AG04449 (cell line): ENCODE data around the gene PLXNA3.

Source experiments
- CTCF ChIA-PET: fragments of 350-600 bp; formaldehyde crosslinking; extraction: SDS; loops from one replicate; lab custom pipeline; 2021; ENCODE audit warnings: antibody characterized with exemption; lab: Yijun Ruan, JAX
- POLR2A ChIA-PET: fragments of 400-600, 350-600 bp; formaldehyde crosslinking; extraction: SDS; loops from one replicate; lab custom pipeline; 2020; ENCODE audit warnings: antibody characterized with exemption, inconsistent platforms; lab: Yijun Ruan, JAX
- DNase-seq: peaks from one replicate; pipeline ENCODE4 v3.0.0-alpha.2; 2010; ENCODE audit warnings: low read depth, low spot score
- H3K4me3 ChIP-seq: 2 replicates; pipeline ENCODE4 v1.5.1; 2011; ENCODE audit warnings: low read depth, mild to moderate bottlenecking, control low read depth, low read length
- CTCF ChIP-seq: IDR thresholded peaks from one replicate; pipeline ENCODE4 v1.5.1; 2011; ENCODE audit warnings: mild to moderate bottlenecking, moderate library complexity, low read length, control low read depth, inconsistent platforms; ENCODE audit not compliant: insufficient read depth; ENCODE audit errors: missing control alignments

Gene PLXNA3

GRCh38 chrX:154472685-154473632 is 14.9 kb downstream of the PLXNA3 start:
- no peak for TF ChIP-seq CTCF
- POLR2A ChIA-PET = interaction anchor here (1.2 kb wide), 2 partner anchors 9 to 12 kb away, joined by 3 read pairs; no protein-coding TSS in a partner anchor
- CTCF ChIA-PET = no interaction called here
- DNase-seq = no peak
- H3K4me3 ChIP-seq = no peak overlapping the region

GRCh38 chrX:154473683-154474082 is 15.6 kb downstream of the PLXNA3 start:
- H3K4me3 ChIP-seq = no peak overlapping the region
- ChIA-PET POLR2A (interaction anchor here (1.2 kb wide), 1 partner anchor 11 kb away, joined by 3 read pairs; no protein-coding TSS in a partner anchor), CTCF (no interaction called here)
- no peak for TF ChIP-seq CTCF
- DNase-seq = no peak

- CTCF ChIA-PET = interaction anchor here (1.1 to 2.9 kb wide), 3 partner anchors 9 to 18 kb away, joined by 3 to 9 read pairs (median 4); partner anchors contain the start of gene UBL4A
- no peak for TF ChIP-seq CTCF
- no peak for DNase-seq
- POLR2A ChIA-PET = interaction anchor here (0.6 to 1.4 kb wide), 3 partner anchors 13 to 507 kb away, joined by 3 to 4 read pairs (median 4); partner anchors contain the start of gene SLC10A3
- no peak overlapping the region for H3K4me3 ChIP-seq
Observed at GRCh38 chrX:154476821-154477220, 18.7 kb downstream of the PLXNA3 start.

GRCh38 chrX:154477891-154478477 is 19.9 kb downstream of the PLXNA3 start:
- DNase-seq = no peak
- ChIA-PET POLR2A (interaction anchor here (0.9 to 2.0 kb wide), 2 partner anchors 12 to 18 kb away, joined by 4 to 16 read pairs; no protein-coding TSS in a partner anchor), CTCF (interaction anchor here (1.5 to 2.9 kb wide), 2 partner anchors 8 to 11 kb away, joined by 3 to 9 read pairs; partner anchors contain the start of gene UBL4A)
- peak overlapping the region; percentile 63 for H3K4me3 ChIP-seq
- TF ChIP-seq CTCF = no peak

- H3K4me3 ChIP-seq = peak within 1 kb of the TSS; percentile 63
- POLR2A ChIA-PET = interaction anchor here (0.6 to 2.0 kb wide), 4 partner anchors 8 to 40 kb away, joined by 3 to 16 read pairs (median 4); no protein-coding TSS in a partner anchor
- CTCF ChIA-PET = no interaction called here
- no peak for TF ChIP-seq CTCF
- peak; percentile 26 for DNase-seq
Observed at GRCh38 chrX:154478728-154479622, 20.9 kb downstream of the PLXNA3 start, which contains the start of gene LAGE3. Gene LAGE3 (minus strand): TSS chrX:154479281. CDS start chrX:154478915, 366 bp downstream.
